WERI-Rb-1 (cell line): Measurements from ENCODE around the gene NSG2.

Source experiments
- DNase-seq: peaks from one replicate; pipeline ENCODE4 v3.0.0-alpha.2; 2020
- H3K27ac ChIP-seq: fragments of 250-450 bp; sonication (Bioruptor Pico); 2 replicates; pipeline ENCODE4 v1.5.1; 2020; ENCODE audit warnings: mild to moderate bottlenecking, moderate library complexity
- H3K27me3 ChIP-seq: fragments of 250-450 bp; sonication (Bioruptor Pico); 2 replicates; pipeline ENCODE4 v1.5.1; 2021; ENCODE audit warnings: mild to moderate bottlenecking, low read depth, moderate library complexity; ENCODE audit not compliant: insufficient read depth, severe bottlenecking
- H3K36me3 ChIP-seq: fragments of 250-450 bp; sonication (Bioruptor Pico); 2 replicates; pipeline ENCODE4 v1.5.1; 2020; ENCODE audit warnings: mild to moderate bottlenecking, moderate library complexity
- H3K4me3 ChIP-seq: 2 replicates; pipeline ENCODE4 v1.5.1; 2011; ENCODE audit warnings: low read depth, mild to moderate bottlenecking, control low read depth, low read length
- H3K9me3 ChIP-seq: fragments of 250-450 bp; sonication (Bioruptor Pico); 2 replicates; pipeline ENCODE4 v1.5.1; 2021; ENCODE audit warnings: mild to moderate bottlenecking, moderate library complexity; ENCODE audit not compliant: severe bottlenecking
- TF ChIP-seq, protein P1 (sequence below): IDR thresholded peaks from 2 replicates; pipeline ENCODE4 v1.5.1; 2011; ENCODE audit warnings: low read depth, mild to moderate bottlenecking, control low read depth, inconsistent platforms, low read length

Gene NSG2

DNA sequence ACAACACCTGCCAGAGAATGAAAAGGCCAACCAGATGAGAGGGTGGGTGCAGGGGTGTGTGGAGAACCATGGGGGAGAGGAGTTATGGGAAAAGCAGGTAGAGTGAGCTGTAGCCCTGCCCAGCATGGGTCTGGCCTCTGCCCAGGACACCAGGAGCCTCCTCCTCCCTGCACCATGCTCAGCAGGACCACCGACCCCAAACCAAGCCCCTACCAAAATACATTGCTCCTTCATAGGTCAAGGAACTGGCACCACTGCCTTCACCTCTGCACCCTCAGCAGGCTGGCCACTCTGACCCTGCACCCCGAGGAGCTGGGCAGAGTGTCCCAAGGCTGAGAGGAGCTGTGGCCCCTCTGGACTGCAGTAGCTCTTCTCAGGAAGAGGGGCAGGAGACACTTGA lies 102.0 kb downstream of the NSG2 start:
- Histone ChIP-seq H3K4me3 (no peak overlapping the region), H3K36me3 (no peaks in the 10 kb centered on the region), H3K27ac (no peak overlapping the region), H3K27me3 (peaks cover 16% of the 10 kb centered on the region), H3K9me3 (no peaks in the 10 kb centered on the region)
- TF ChIP-seq, protein P1, sequence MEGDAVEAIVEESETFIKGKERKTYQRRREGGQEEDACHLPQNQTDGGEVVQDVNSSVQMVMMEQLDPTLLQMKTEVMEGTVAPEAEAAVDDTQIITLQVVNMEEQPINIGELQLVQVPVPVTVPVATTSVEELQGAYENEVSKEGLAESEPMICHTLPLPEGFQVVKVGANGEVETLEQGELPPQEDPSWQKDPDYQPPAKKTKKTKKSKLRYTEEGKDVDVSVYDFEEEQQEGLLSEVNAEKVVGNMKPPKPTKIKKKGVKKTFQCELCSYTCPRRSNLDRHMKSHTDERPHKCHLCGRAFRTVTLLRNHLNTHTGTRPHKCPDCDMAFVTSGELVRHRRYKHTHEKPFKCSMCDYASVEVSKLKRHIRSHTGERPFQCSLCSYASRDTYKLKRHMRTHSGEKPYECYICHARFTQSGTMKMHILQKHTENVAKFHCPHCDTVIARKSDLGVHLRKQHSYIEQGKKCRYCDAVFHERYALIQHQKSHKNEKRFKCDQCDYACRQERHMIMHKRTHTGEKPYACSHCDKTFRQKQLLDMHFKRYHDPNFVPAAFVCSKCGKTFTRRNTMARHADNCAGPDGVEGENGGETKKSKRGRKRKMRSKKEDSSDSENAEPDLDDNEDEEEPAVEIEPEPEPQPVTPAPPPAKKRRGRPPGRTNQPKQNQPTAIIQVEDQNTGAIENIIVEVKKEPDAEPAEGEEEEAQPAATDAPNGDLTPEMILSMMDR = no peak
- DNase-seq = no peak

DNA sequence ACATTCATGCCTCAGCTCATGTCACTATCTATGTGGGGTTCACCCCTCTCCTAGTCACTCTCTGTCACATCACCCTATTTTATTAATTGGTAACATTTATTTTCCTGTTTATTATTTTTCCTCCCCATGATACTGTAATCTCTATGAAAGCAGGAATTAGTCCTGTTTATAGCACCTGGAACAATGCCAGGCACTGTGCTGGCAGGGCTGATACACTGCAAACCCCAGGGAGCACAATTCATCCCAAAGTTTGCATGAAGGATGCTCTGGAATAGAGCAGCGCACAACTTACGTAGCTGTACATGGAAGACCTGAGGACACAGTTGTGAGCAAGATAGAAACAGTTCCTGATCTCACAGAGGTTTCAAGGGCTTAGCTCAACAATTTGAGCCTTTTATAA lies 103.2 kb downstream of the NSG2 start:
- DNase-seq = no peak
- no peak overlapping the region for H3K4me3 ChIP-seq
- H3K27ac ChIP-seq = no peak overlapping the region
- TF ChIP-seq, protein P1 = no peak
- H3K27me3 ChIP-seq = peaks cover 16% of the 10 kb centered on the region
- H3K9me3 ChIP-seq = no peaks in the 10 kb centered on the region
- no peaks in the 10 kb centered on the region for H3K36me3 ChIP-seq

DNA sequence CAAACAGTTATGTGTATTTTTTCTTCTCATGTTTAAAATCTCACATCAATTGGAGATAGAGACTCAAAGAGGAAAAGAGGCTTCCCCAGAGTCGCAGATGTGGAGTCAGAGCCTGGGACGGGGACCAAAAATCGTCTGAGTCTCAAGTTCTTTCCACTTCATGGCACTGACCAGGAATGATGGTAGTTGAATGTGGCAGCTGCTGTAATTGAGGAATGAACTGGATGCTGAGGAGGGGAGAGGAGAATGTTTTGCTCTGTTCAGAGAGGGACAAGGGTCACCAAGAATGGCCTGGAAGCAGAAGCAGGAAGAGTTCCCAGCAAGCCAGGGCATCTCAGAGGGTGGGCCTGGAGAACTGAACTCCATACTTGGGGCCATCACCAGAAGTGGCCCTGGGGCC lies 103.9 kb downstream of the NSG2 start:
- TF ChIP-seq, protein P1 = no peak
- no peaks in the 10 kb centered on the region for H3K9me3 ChIP-seq
- H3K36me3 ChIP-seq = no peaks in the 10 kb centered on the region
- no peak for DNase-seq
- H3K27ac ChIP-seq = no peak overlapping the region
- peaks cover 16% of the 10 kb centered on the region for H3K27me3 ChIP-seq
- H3K4me3 ChIP-seq = no peak overlapping the region

DNA sequence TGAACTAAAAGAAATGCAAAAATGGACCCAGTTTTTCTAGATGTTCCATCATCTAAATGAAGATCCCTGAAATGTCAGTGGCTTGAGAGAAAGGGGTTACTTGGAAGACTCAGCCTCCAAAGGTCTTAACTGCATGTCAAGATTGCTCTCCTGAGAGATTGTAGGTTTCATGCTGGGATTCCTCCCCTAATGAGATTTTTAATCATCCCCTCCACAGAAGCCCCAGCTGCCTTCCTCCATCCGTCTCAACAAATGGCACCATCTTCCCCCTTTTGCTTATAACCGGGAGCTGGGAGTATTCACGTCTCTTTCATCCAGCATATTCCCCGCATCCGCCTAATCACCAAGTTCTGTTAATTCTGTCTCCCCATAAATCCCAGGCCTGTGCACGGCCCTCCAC lies 104.5 kb downstream of the NSG2 start:
- Histone ChIP-seq H3K9me3 (no peaks in the 10 kb centered on the region), H3K27ac (no peak overlapping the region), H3K27me3 (peaks cover 19% of the 10 kb centered on the region), H3K4me3 (no peak overlapping the region), H3K36me3 (no peaks in the 10 kb centered on the region)
- TF ChIP-seq, protein P1 = no peak
- no peak for DNase-seq

DNA sequence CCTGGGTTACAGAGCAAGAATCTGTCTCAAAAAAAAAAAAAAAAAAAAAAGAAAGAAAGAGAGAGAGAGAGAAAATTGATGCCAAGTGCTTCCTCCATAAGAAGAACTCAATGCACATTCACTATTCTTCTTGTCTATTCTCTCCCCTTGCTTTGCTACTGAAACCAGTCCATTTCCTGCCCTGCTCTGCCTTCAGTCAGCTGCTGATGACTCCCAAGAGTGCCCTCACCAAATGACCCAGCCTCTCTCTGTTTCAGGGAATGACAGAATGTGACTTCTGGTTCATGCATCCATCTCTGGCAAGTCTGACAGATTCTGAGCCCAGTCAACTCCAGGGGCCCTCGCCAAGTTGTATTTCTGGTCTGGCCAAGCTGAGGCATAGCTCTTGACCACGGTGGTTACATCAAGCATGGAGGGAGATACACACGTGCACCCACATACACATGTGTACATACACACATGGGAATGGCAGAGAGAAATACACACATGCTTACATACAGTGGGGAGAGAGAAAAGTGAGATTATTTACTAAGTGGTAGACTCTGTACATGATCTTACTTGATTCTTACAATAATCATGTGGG lies 106.2 kb downstream of the NSG2 start:
- TF ChIP-seq, protein P1 = no peak
- H3K27me3 ChIP-seq = peaks cover 19% of the 10 kb centered on the region
- no peak overlapping the region for H3K4me3 ChIP-seq
- H3K36me3 ChIP-seq = no peaks in the 10 kb centered on the region
- H3K27ac ChIP-seq = no peak overlapping the region
- H3K9me3 ChIP-seq = no peaks in the 10 kb centered on the region
- DNase-seq = no peak

DNA sequence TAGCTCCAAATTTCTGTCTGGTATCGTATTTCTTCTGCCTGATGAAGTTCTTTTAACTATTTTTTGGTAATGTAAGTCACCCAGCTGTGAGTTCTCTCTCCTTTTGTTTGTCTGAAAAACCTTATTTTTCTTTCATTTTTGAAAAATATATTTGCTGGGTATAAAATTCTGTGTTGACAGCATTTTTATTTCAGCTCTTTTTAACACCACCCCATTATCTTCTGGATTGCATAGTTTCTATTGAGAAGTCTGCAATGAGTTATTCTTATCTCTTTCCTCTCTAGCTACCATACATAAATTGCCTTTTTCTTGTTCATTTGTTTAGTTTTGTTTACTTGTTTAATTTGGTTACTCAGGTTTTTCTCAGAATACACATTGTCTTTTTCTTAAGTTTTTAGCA lies 109.1 kb downstream of the NSG2 start:
- DNase-seq = no peak
- TF ChIP-seq, protein P1 = no peak
- peaks cover 16% of the 10 kb centered on the region for H3K27me3 ChIP-seq
- H3K4me3 ChIP-seq = no peak overlapping the region
- no peaks in the 10 kb centered on the region for H3K36me3 ChIP-seq
- H3K9me3 ChIP-seq = no peaks in the 10 kb centered on the region
- no peak overlapping the region for H3K27ac ChIP-seq
